Stimulated activated CD4-positive, alpha-beta T cell treated with anti-CD3 and anti-CD28 coated beads, Interleukin-2, amount 100 ng/mL, for 24 hours (primary cell): ENCODE data around the gene MKKS.

Source experiments
- DNase-seq, 2 donors: peaks; one replicate each; pipeline ENCODE4 v3.0.0-alpha.2; 2020

Gene MKKS

GRCh38 chr20:10367693-10367942 lies 66.4 kb downstream of the MKKS start:
- DNase-seq, result no peak

GRCh38 chr20:10366898-10367692 lies 66.9 kb downstream of the MKKS start:
- no peak for DNase-seq

DNA sequence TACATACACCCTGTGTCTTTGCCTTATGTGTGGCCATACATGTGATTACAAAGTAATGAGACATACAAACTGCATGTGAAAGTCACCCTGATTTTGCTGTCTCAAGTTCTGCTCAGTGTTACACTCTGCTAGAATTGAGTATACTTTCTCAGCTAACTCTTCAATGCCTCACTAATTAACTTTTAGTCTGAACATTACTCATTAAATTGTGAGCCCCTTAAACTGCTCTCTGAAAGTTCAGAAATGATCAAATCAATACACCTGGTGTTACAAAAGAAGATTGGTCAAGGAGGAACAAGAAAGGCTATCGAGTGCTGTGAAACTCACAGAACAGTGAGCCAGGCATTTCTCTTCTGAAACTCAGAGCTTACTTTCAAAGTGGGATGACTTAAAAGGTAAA lies 71.3 kb downstream of the MKKS start:
- DNase-seq, result no peak

DNA sequence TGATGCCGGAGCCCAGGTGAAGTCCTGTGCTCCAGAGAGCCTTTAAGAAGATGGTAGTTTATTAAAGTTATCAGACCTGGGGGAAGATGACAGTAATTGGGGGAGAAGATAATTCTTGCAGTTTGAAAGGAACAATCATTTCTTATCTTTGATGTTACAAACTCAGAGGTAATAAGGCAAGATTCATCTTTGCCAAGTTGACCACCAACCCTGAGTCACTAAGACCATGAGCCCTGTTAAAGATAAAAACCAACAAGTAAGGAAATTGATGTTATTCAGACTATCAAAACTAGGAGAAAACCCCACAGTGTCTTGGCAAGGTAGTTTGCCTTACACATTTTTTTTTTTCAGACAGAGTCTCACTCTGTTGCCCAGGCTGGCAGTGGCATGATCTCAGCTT lies 73.1 kb downstream of the MKKS start:
- DNase-seq, result no peak

- DNase-seq, result no peak
Measured at GRCh38 chr20:10359621-10360040, 74.4 kb downstream of the MKKS start.

DNA sequence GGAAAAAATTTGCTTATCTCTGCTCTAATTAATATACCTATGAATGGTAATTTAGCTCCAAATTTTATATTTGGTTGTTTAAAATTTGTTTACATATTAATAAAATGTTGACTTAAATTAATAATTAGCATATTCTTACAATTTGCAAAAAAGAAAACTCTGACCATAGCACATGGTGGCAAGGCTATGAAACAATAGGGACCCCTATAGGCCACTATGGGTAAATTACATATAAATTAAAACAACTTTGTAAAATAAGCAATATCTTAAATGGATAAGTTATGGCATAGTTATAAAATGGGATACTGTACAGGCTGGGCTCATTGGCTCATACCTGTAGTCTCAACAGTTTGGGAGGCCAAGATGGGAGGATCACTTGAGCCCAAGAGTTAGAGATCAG lies 76.0 kb downstream of the MKKS start:
- no peak for DNase-seq

DNA sequence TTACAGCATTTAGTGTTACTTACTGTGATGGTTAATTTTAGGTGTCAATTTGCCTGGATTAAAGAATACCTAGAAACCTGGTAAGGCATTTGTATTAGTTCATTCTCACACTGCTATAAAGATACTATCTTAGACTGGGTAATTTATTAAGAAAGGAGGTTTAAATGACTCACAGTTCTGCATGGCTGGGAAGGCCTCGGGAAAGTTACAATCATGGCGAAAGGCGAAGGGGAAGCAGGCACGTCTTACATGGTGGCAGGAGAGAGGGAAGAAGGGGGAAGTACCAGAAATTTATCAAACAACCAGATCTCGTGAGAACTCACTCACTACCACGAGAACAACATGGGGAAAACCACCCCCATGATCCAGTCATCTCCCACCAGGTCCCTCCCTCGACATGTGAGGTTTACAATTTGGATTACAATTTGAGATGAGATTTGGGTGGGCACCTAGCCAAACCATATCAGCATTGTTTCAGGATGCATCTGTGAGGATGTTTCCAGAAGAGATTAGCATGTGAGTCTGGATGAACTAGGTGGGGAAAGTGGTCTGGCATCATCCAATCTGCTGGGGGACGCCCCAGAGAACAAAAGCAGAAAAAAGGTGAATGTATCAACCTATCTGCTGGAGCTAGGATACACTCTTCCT lies 76.8 kb downstream of the MKKS start:
- no peak for DNase-seq

GRCh38 chr20:10356628-10357027 lies 77.4 kb downstream of the MKKS start:
- no peak for DNase-seq

GRCh38 chr20:10352934-10353824 lies 80.8 kb downstream of the MKKS start:
- DNase-seq, result no peak
